HCT116 (cell line): Measurements from ENCODE around the gene SLC27A1. TPM values are rescaled to one million over a fixed set of nuclear protein-coding genes. Genes with fewer than 3 reads are reported as not detected.

Source experiments
- ATAC-seq: fragments of 200-7000 bp; cut with Tn5 transposase; 2 replicates; pipeline ENCODE4 v1.9.1; 2020; ENCODE audit warnings: mild to moderate bottlenecking, moderate library complexity
- BruUV-seq: library from RNA; stranded (reverse); fragments of 400-500 nt; replicated peaks from 2 replicates; lab custom pipeline; 2021; lab: Mats Ljungman, UMichigan
- CTCF ChIA-PET: fragments of 300-600 bp; sonication (Branson Sonifier 250); formaldehyde crosslinking; loops from one replicate; lab custom pipeline; 2021; ENCODE audit warnings: antibody characterized with exemption; lab: Charles Lee
- POLR2A ChIA-PET: fragments of 300-600, 350-600 bp; sonication (Branson Sonifier 250); formaldehyde crosslinking; loops from one replicate; lab custom pipeline; 2021; ENCODE audit warnings: antibody characterized with exemption; lab: Charles Lee
- RAD21 ChIA-PET, 2 experiments: fragments of 300-600 bp; sonication (Branson Sonifier 250); formaldehyde crosslinking; loops; one replicate each; lab custom pipeline; 2023; ENCODE audit warnings: low total read pairs in 2 of 2; ENCODE audit not compliant: uncharacterized antibody in 2 of 2, unreplicated experiment in 2 of 2, low non-redundant PET in 1 of 2; lab: Charles Lee
- DNase-seq: peaks from one replicate; pipeline ENCODE4 v3.0.0-alpha.2; 2010; ENCODE audit warnings: low read depth, low spot score
- H2AFZ ChIP-seq: fragments of 200-600 bp; shearing (Covaris generic), sonication (generic); 2 replicates; pipeline ENCODE4 v1.6.1; 2017; ENCODE audit warnings: low read depth, mixed run types, mixed read lengths, antibody characterized with exemption, low read length; ENCODE audit not compliant: poor library complexity, severe bottlenecking
- H3K27ac ChIP-seq: 2 replicates; pipeline ENCODE4 v1.5.1; 2012; ENCODE audit warnings: low read depth, low read length
- H3K27me3 ChIP-seq: fragments of 200-600 bp; sonication (generic); 2 replicates; pipeline ENCODE4 v1.6.1; 2016; ENCODE audit warnings: mixed run types, low read length, mixed read lengths; ENCODE audit not compliant: insufficient read depth
- H3K36me3 ChIP-seq, 2 experiments: fragments of 200-500 bp in 1 of 2; fragments of 200-600 bp in 1 of 2; sonication (Bioruptor generic) in 1 of 2; sonication (generic) in 1 of 2; 2 replicates each; pipeline versions ENCODE4 v1.5.1 to v1.6.1; 2014 to 2016; ENCODE audit warnings: low read length in 2 of 2, inconsistent platforms in 1 of 2, mixed read lengths in 1 of 2, mixed run types in 1 of 2; ENCODE audit not compliant: insufficient read depth in 2 of 2, control insufficient read depth in 1 of 2
- H3K4me1 ChIP-seq, 2 experiments: fragments of 200-600 bp in 1 of 2; sonication (generic) in 1 of 2; 2 replicates each; pipeline versions ENCODE4 v1.5.1 to v1.6.1; 2012 to 2017; ENCODE audit warnings: low read length in 2 of 2, inconsistent platforms in 1 of 2, mild to moderate bottlenecking in 1 of 2, mixed read lengths in 1 of 2, mixed run types in 1 of 2, moderate library complexity in 1 of 2; ENCODE audit not compliant: insufficient read depth in 2 of 2, control insufficient read depth in 1 of 2
- H3K4me2 ChIP-seq: fragments of 200-600 bp; sonication (generic); 2 replicates; pipeline ENCODE4 v1.6.1; 2017; ENCODE audit warnings: mixed run types, low read length, mixed read lengths
- H3K4me3 ChIP-seq, 2 experiments: fragments of 200-600 bp in 1 of 2; sonication (generic) in 1 of 2; replicated peaks in 1 of 2; 2 replicates each; pipeline ENCODE4 v1.5.1; 2011 to 2016; ENCODE audit warnings: low read length in 2 of 2, control low read depth in 1 of 2, low read depth in 1 of 2, mild to moderate bottlenecking in 1 of 2, mixed read lengths in 1 of 2, mixed run types in 1 of 2
- H3K79me2 ChIP-seq: fragments of 200-600 bp; sonication (generic); 2 replicates; pipeline ENCODE4 v1.6.1; 2017; ENCODE audit warnings: mild to moderate bottlenecking, mixed run types, low read length, moderate library complexity, mixed read lengths; ENCODE audit not compliant: insufficient read depth
- H3K9ac ChIP-seq: fragments of 200-600 bp; sonication (generic); 2 replicates; pipeline ENCODE4 v1.6.1; 2016; ENCODE audit warnings: low read length, mixed read lengths
- H3K9me2 ChIP-seq: fragments of 200-600 bp; sonication (generic), shearing (Covaris generic); 2 replicates; pipeline ENCODE4 v1.6.1; 2017; ENCODE audit warnings: mixed run types, mild to moderate bottlenecking, moderate library complexity; ENCODE audit not compliant: insufficient read depth
- H3K9me3 ChIP-seq, 2 experiments: fragments of 200-500 bp in 1 of 2; fragments of 200-600 bp in 1 of 2; sonication (Bioruptor generic) in 1 of 2; sonication (generic) in 1 of 2; 2 replicates each; pipeline ENCODE4 v1.6.1; 2014 to 2017; ENCODE audit warnings: low read length in 2 of 2, mixed read lengths in 2 of 2, inconsistent platforms in 1 of 2, low read depth in 1 of 2, mild to moderate bottlenecking in 1 of 2, mixed run types in 1 of 2, moderate library complexity in 1 of 2; ENCODE audit not compliant: control insufficient read depth in 1 of 2, insufficient read depth in 1 of 2
- H4K20me1 ChIP-seq: fragments of 200-600 bp; sonication (generic), shearing (Covaris generic); 2 replicates; pipeline ENCODE4 v1.6.1; 2017; ENCODE audit warnings: mixed run types, mild to moderate bottlenecking, moderate library complexity; ENCODE audit not compliant: insufficient read depth
- ATF3 ChIP-seq: IDR thresholded peaks from 2 replicates; pipeline ENCODE4 v1.6.1; 2012
- CBX3 ChIP-seq: IDR thresholded peaks from 2 replicates; pipeline ENCODE4 v1.6.1; 2012; ENCODE audit warnings: low read depth
- CEBPB ChIP-seq: IDR thresholded peaks from 2 replicates; pipeline ENCODE4 v1.6.1; 2012; ENCODE audit warnings: low read depth
- CTCF ChIP-seq, 3 experiments: fragments of 200-600 bp in 1 of 3; sonication (generic) in 1 of 3; IDR thresholded peaks in 2 of 3; conservative IDR thresholded peaks in 1 of 3; 2 replicates each; pipeline ENCODE4 v1.5.1; 2012 to 2017; ENCODE audit warnings: low read depth in 2 of 3, low read length in 2 of 3, antibody characterized with exemption in 1 of 3, borderline replicate concordance in 1 of 3, control low read depth in 1 of 3, mild to moderate bottlenecking in 1 of 3, mixed read lengths in 1 of 3, mixed run types in 1 of 3, moderate library complexity in 1 of 3; ENCODE audit not compliant: insufficient read depth in 1 of 3
- ELF1 ChIP-seq: IDR thresholded peaks from 2 replicates; pipeline ENCODE4 v1.6.1; 2012; ENCODE audit warnings: low read depth, borderline replicate concordance
- JUND ChIP-seq: IDR thresholded peaks from 2 replicates; pipeline ENCODE4 v1.6.1; 2012
- MAX ChIP-seq: IDR thresholded peaks from 2 replicates; pipeline ENCODE4 v1.6.1; 2012
- POLR2A ChIP-seq: IDR thresholded peaks from 2 replicates; pipeline ENCODE4 v1.7.0; 2011; ENCODE audit warnings: borderline replicate concordance; ENCODE audit not compliant: insufficient read depth, insufficient read length; ENCODE audit errors: extremely low read depth
- POLR2AphosphoS5 ChIP-seq: IDR thresholded peaks from 2 replicates; pipeline ENCODE4 v1.6.1; 2011; ENCODE audit warnings: mild to moderate bottlenecking, low read depth, low read length, moderate library complexity
- RAD21 ChIP-seq: IDR thresholded peaks from 2 replicates; pipeline ENCODE4 v1.6.1; 2012; ENCODE audit warnings: low read depth, mild to moderate bottlenecking
- SIN3A ChIP-seq: IDR thresholded peaks from 2 replicates; pipeline ENCODE4 v1.6.1; 2012; ENCODE audit warnings: low read depth
- SP1 ChIP-seq: IDR thresholded peaks from 2 replicates; pipeline ENCODE4 v1.6.1; 2012; ENCODE audit warnings: low read depth
- SRF ChIP-seq: IDR thresholded peaks from 2 replicates; pipeline ENCODE4 v1.6.1; 2012; ENCODE audit warnings: low read depth
- TCF7L2 ChIP-seq: IDR thresholded peaks from 2 replicates; pipeline ENCODE4 v1.7.0; 2011; ENCODE audit warnings: borderline replicate concordance, inconsistent platforms; ENCODE audit not compliant: insufficient read depth, insufficient read length; ENCODE audit errors: extremely low read depth
- YY1 ChIP-seq: IDR thresholded peaks from 2 replicates; pipeline ENCODE4 v1.6.1; 2011; ENCODE audit warnings: low read length, low read depth, moderate library complexity, mild to moderate bottlenecking; ENCODE audit not compliant: insufficient replicate concordance; ENCODE audit errors: extremely low read depth
- ZBTB33 ChIP-seq: IDR thresholded peaks from 2 replicates; pipeline ENCODE4 v1.6.1; 2011; ENCODE audit warnings: mild to moderate bottlenecking, low read length, moderate library complexity; ENCODE audit not compliant: insufficient replicate concordance; ENCODE audit errors: extremely low read depth
- ZFX ChIP-seq: fragments of 450-650 bp; IDR thresholded peaks from 2 replicates; pipeline ENCODE4 v1.6.1; 2017
- intact Hi-C: fragments of 100-400 bp; cut with micrococcal nuclease; formaldehyde crosslinking; loops from 2 replicates; pipeline ENCODE4 v1.10.0; 2022
- total RNA-seq: library from RNA; stranded (reverse); gene quantifications from one replicate; pipeline ENCODE4 v1.2.1, GENCODE V29; 2021; ENCODE audit not compliant: unreplicated experiment

The SLC27A1 gene
- total RNA-seq, 1 experiment from 2014 or later, result 22.5 TPM

- ChIA-PET RAD21 (no interaction called here), CTCF (no interaction called here), POLR2A (no interaction called here)
- H4K20me1 ChIP-seq, result no peaks in the 10 kb centered on the region
- intact Hi-C loops, result no loop called here
- TF ChIP-seq MAX, result no peak
- TF ChIP-seq ZFX, result no peak
- TF ChIP-seq POLR2A, result no peak
- TF ChIP-seq SP1, result no peak
- no peak for TF ChIP-seq SIN3A
- H2AFZ ChIP-seq, result no peak overlapping the region
- no TSS peak for BruUV-seq
- no peak for DNase-seq
- H3K9ac ChIP-seq, result no peak overlapping the region
- H3K27ac ChIP-seq, result no peak overlapping the region
- no peak overlapping the region for H3K4me3 ChIP-seq
- H3K36me3 ChIP-seq, result no peaks in the 10 kb centered on the region
- ATAC-seq, result no peak
- H3K4me2 ChIP-seq, result no peak overlapping the region
- no peaks in the 10 kb centered on the region for H3K9me3 ChIP-seq
- H3K79me2 ChIP-seq, result no peaks in the 10 kb centered on the region
- peaks cover 16 to 25% of the 10 kb centered on the region in 2 experiments for H3K4me1 ChIP-seq
- no peaks in the 10 kb centered on the region for H3K27me3 ChIP-seq
- no peaks in the 10 kb centered on the region for H3K9me2 ChIP-seq
Measured at GRCh38 chr19:17445526-17446165, 24.7 kb upstream of the SLC27A1 start.

- BruUV-seq, result no TSS peak
- H2AFZ ChIP-seq, result no peak overlapping the region
- no peaks in the 10 kb centered on the region for H3K9me2 ChIP-seq
- H3K9me3 ChIP-seq, result no peaks in the 10 kb centered on the region
- H3K9ac ChIP-seq, result peak overlapping the region; percentile 71
- ChIA-PET POLR2A (no interaction called here), RAD21 (no interaction called here), CTCF (interaction anchor here (0.9 to 1.3 kb wide), 2 partner anchors 28 to 155 kb away, joined by 3 to 4 read pairs; partner anchors contain the start of gene MVB12A)
- DNase-seq, result no peak
- H3K4me3 ChIP-seq, result peak overlapping the region; percentile 56 to 70
- H4K20me1 ChIP-seq, result no peaks in the 10 kb centered on the region
- peaks cover 24 to 43% of the 10 kb centered on the region in 2 experiments for H3K4me1 ChIP-seq
- peak overlapping the region; percentile 91 for H3K4me2 ChIP-seq
- no peaks in the 10 kb centered on the region for H3K27me3 ChIP-seq
- intact Hi-C loops, result no loop called here
- no peaks in the 10 kb centered on the region for H3K79me2 ChIP-seq
- ATAC-seq, result no peak
- H3K36me3 ChIP-seq, result no peaks in the 10 kb centered on the region
- peak overlapping the region; percentile 68; the same call in 1 of the 2 replicates for H3K27ac ChIP-seq
- no peak for TF ChIP-seq ELF1
- TF ChIP-seq JUND, result no peak
- no peak for TF ChIP-seq CEBPB
- no peak for TF ChIP-seq ATF3
- no peak for TF ChIP-seq SP1
- TF ChIP-seq RAD21, result no peak
- no peak for TF ChIP-seq CTCF (IDR thresholded peaks at IDR 0.05 in 2 of 3, conservative IDR thresholded peaks at IDR 0.05 in 1 of 3; ENCODE audit: borderline replicate concordance in 1 of 3, insufficient read depth in 1 of 3, low read depth in 2 of 3, low read length in 2 of 3)
- no peak for TF ChIP-seq SIN3A
- no peak for TF ChIP-seq ZBTB33
- TF ChIP-seq SRF, result no peak
- TF ChIP-seq POLR2AphosphoS5, result no peak
- no peak for TF ChIP-seq TCF7L2
- TF ChIP-seq CBX3, result no peak
- TF ChIP-seq YY1, result no peak
Measured at GRCh38 chr19:17447704-17448130, 22.6 kb upstream of the SLC27A1 start.
